ENCODE data around the gene FBXO17. TPM values are rescaled to one million over a fixed set of nuclear protein-coding genes. Genes with fewer than 3 reads are reported as not detected.
A peak's percentile ranks its signal among the peaks of the same experiment; 100 is the strongest.
"Not testable (repeated sequence)": the region's sequence is repeated elsewhere in the genome, so short reads cannot be mapped to it uniquely, and the experiment has no call there.

FBXO17 gene
- total RNA-seq, 2 experiments from 2014 or later: 0.12 TPM; not detected in 1

- peaks cover 1% of the 10 kb centered on the region for H3K4me1 Mint-ChIP-seq
- CTCF ChIA-PET: no interaction called here
- no peaks in the 10 kb centered on the region for H3K36me3 Mint-ChIP-seq
- H3K27me3 Mint-ChIP-seq: peaks cover 50% of the 10 kb centered on the region
- no peak overlapping the region for H3K27ac Mint-ChIP-seq
- H3K4me3 Mint-ChIP-seq: no peak overlapping the region
- no peak for DNase-seq
- no peak for ATAC-seq
- no peaks in the 10 kb centered on the region for H3K9me3 Mint-ChIP-seq (ENCODE audit: low read depth)
Observed at GRCh38 chr19:38993271-38993670, 17.7 kb upstream of the FBXO17 start.

- no peaks in the 10 kb centered on the region for H3K4me1 Mint-ChIP-seq
- ATAC-seq: no peak
- H3K4me3 Mint-ChIP-seq: no peak overlapping the region
- CTCF ChIA-PET: no interaction called here
- DNase-seq: no peak
- no peaks in the 10 kb centered on the region for H3K9me3 Mint-ChIP-seq (ENCODE audit: low read depth)
- no peak overlapping the region for H3K27ac Mint-ChIP-seq
- no peaks in the 10 kb centered on the region for H3K36me3 Mint-ChIP-seq
- H3K27me3 Mint-ChIP-seq: peaks cover 49% of the 10 kb centered on the region
Observed at GRCh38 chr19:38990949-38991697, 15.6 kb upstream of the FBXO17 start.

- H3K36me3 Mint-ChIP-seq; H3K9me3 Mint-ChIP-seq (ENCODE audit: low read depth); H3K27ac Mint-ChIP-seq; ATAC-seq; DNase-seq; H3K4me1 Mint-ChIP-seq; H3K4me3 Mint-ChIP-seq; CTCF ChIA-PET: not testable (repeated sequence)
- H3K27me3 Mint-ChIP-seq: peaks cover 57% of the 10 kb centered on the region
Observed at GRCh38 chr19:38989614-38990013, 14.1 kb upstream of the FBXO17 start.

- Mint-ChIP-seq H3K9me3 (ENCODE audit: low read depth) (no peaks in the 10 kb centered on the region), H3K27me3 (peaks cover 57% of the 10 kb centered on the region), H3K27ac (no peak overlapping the region), H3K4me3 (no peak overlapping the region), H3K4me1 (no peaks in the 10 kb centered on the region), H3K36me3 (no peaks in the 10 kb centered on the region)
- DNase-seq (no peak), ATAC-seq (no peak)
- CTCF ChIA-PET: no interaction called here
Observed at GRCh38 chr19:38989066-38989605, 13.6 kb upstream of the FBXO17 start.

- H3K4me3 Mint-ChIP-seq; H3K9me3 Mint-ChIP-seq (ENCODE audit: low read depth); H3K27ac Mint-ChIP-seq; H3K36me3 Mint-ChIP-seq; ATAC-seq; DNase-seq; H3K4me1 Mint-ChIP-seq: not testable (repeated sequence)
- peaks cover 56% of the 10 kb centered on the region for H3K27me3 Mint-ChIP-seq
- CTCF ChIA-PET: interaction anchor here (1.5 kb wide), 1 partner anchor 26 kb away, joined by 3 read pairs; no protein-coding TSS in a partner anchor
Observed at GRCh38 chr19:38988627-38989026, 13.1 kb upstream of the FBXO17 start.

GRCh38 chr19:38987745-38988144, 12.2 kb upstream of the FBXO17 start:
- H3K4me1 Mint-ChIP-seq; H3K27ac Mint-ChIP-seq; ATAC-seq; H3K4me3 Mint-ChIP-seq; H3K9me3 Mint-ChIP-seq (ENCODE audit: low read depth); DNase-seq; H3K36me3 Mint-ChIP-seq: not testable (repeated sequence)
- H3K27me3 Mint-ChIP-seq: peaks cover 48% of the 10 kb centered on the region
- CTCF ChIA-PET: interaction anchor here (1.5 kb wide), 1 partner anchor 25 kb away, joined by 3 read pairs; no protein-coding TSS in a partner anchor

- peaks cover 6% of the 10 kb centered on the region for H3K9me3 Mint-ChIP-seq (ENCODE audit: low read depth)
- no peak for DNase-seq
- no peaks in the 10 kb centered on the region for H3K4me1 Mint-ChIP-seq
- H3K36me3 Mint-ChIP-seq: peaks cover 5% of the 10 kb centered on the region
- no peak overlapping the region for H3K27ac Mint-ChIP-seq
- CTCF ChIA-PET: no interaction called here
- no peak for ATAC-seq
- H3K4me3 Mint-ChIP-seq: no peak overlapping the region
- H3K27me3 Mint-ChIP-seq: peaks cover 29% of the 10 kb centered on the region
Observed at GRCh38 chr19:38985262-38985661, 9.7 kb upstream of the FBXO17 start.

- CTCF ChIA-PET: no interaction called here
- Mint-ChIP-seq H3K27ac (no peak overlapping the region), H3K9me3 (ENCODE audit: low read depth) (peaks cover 9% of the 10 kb centered on the region), H3K27me3 (peaks cover 21% of the 10 kb centered on the region), H3K36me3 (peaks cover 8% of the 10 kb centered on the region), H3K4me1 (peaks cover 24% of the 10 kb centered on the region), H3K4me3 (no peak overlapping the region)
- DNase-seq (no peak), ATAC-seq (no peak)
Observed at GRCh38 chr19:38980583-38981374, 5.2 kb upstream of the FBXO17 start.

- Mint-ChIP-seq H3K36me3 (peaks cover 8% of the 10 kb centered on the region), H3K27me3 (peaks cover 18% of the 10 kb centered on the region), H3K9me3 (ENCODE audit: low read depth) (peaks cover 9% of the 10 kb centered on the region), H3K27ac (no peak overlapping the region), H3K4me1 (peaks cover 24% of the 10 kb centered on the region), H3K4me3 (no peak overlapping the region)
- DNase-seq: no peak
- ATAC-seq: no peak
- CTCF ChIA-PET: no interaction called here
Observed at GRCh38 chr19:38979812-38980211, 4.3 kb upstream of the FBXO17 start.

- DNase-seq (no peak), ATAC-seq (no peak)
- Mint-ChIP-seq H3K27ac (peak overlapping the region; percentile 68), H3K9me3 (ENCODE audit: low read depth) (peaks cover 9% of the 10 kb centered on the region), H3K27me3 (peaks cover 21% of the 10 kb centered on the region), H3K4me3 (no peak overlapping the region), H3K36me3 (peaks cover 8% of the 10 kb centered on the region), H3K4me1 (peaks cover 24% of the 10 kb centered on the region)
- CTCF ChIA-PET: no interaction called here
Observed at GRCh38 chr19:38978326-38978689, 2.8 kb upstream of the FBXO17 start.

GRCh38 chr19:38977445-38978325, 2.1 kb upstream of the FBXO17 start:
- CTCF ChIA-PET: interaction anchor here (0.6 to 1.1 kb wide), 6 partner anchors 9 to 320 kb away, joined by 3 read pairs; partner anchors contain the start of gene FBXO27
- no peak overlapping the region for H3K4me3 Mint-ChIP-seq
- ATAC-seq (peak; percentile 94), DNase-seq (peak; percentile 88)
- H3K36me3 Mint-ChIP-seq: peaks cover 8% of the 10 kb centered on the region
- peak overlapping the region; percentile 68 for H3K27ac Mint-ChIP-seq
- peaks cover 21% of the 10 kb centered on the region for H3K27me3 Mint-ChIP-seq
- H3K4me1 Mint-ChIP-seq: peaks cover 24% of the 10 kb centered on the region
- peaks cover 9% of the 10 kb centered on the region for H3K9me3 Mint-ChIP-seq (ENCODE audit: low read depth)

- CTCF ChIA-PET: interaction anchor here (1.5 kb wide), 1 partner anchor 13 kb away, joined by 5 read pairs; no protein-coding TSS in a partner anchor
- no peak overlapping the region for H3K27ac Mint-ChIP-seq
Observed at GRCh38 chr19:38975861-38976271, 324 bp upstream of the FBXO17 start.

More at GRCh38 chr19:38975861-38976271, 324 bp upstream of the FBXO17 start:
- peaks cover 24% of the 10 kb centered on the region for H3K4me1 Mint-ChIP-seq
- ATAC-seq (no peak), DNase-seq (no peak)
- H3K36me3 Mint-ChIP-seq: peaks cover 8% of the 10 kb centered on the region
- no peak overlapping the region for H3K4me3 Mint-ChIP-seq
- H3K27me3 Mint-ChIP-seq: peaks cover 21% of the 10 kb centered on the region
- peaks cover 7% of the 10 kb centered on the region for H3K9me3 Mint-ChIP-seq (ENCODE audit: low read depth)

Data from activated CD8-positive, alpha-beta memory T cell treated with anti-CD3 and anti-CD28 coated beads, Interleukin-2, amount 10 ng/mL, durations not matched to agents 7 days and 5 days (primary cell).